Activated CD8-positive, alpha-beta memory T cell treated with anti-CD3 and anti-CD28 coated beads, Interleukin-2, amount 50 U/mL, for 24 hours (primary cell): ENCODE data around the gene CFAP410.
"Not testable (repeated sequence)": the region's sequence is repeated elsewhere in the genome, so short reads cannot be mapped to it uniquely, and the experiment has no call there.

Source experiments
- DNase-seq: peaks from one replicate; pipeline ENCODE4 v3.0.0-alpha.2; 2020; ENCODE audit errors: extremely low read depth

The CFAP410 gene

GRCh38 chr21:44286716-44287632, 52.2 kb downstream of the CFAP410 start:
- no peak for DNase-seq

- DNase-seq = no peak
Measured at GRCh38 chr21:44286086-44286715, 53.0 kb downstream of the CFAP410 start.

GRCh38 chr21:44285138-44285992, 53.8 kb downstream of the CFAP410 start, which contains the start of gene AIRE:
TSS of gene AIRE (plus strand) at chr21:44285876. CDS start at chr21:44286007, 131 bp downstream.
- no peak for DNase-seq

DNA sequence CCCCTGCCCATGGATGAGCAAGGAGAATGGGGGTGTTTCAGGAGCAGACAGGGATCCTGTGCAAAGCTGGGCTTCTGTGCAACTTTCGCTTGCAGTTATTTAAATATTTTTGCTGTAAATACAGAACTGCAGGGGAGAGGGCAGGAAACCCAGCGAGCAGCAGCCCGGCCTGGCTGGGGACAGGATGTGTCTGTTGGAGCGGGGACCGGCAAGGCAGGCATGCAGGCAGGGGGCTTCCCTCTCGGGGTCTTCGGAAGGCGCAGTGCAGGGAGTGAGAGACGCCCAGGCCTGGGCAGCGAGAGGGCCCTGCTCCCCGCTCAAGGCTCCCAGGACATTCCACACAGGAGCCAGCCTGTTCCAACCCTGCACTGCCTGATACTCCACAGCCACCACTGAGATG, 55.2 kb downstream of the CFAP410 start:
- DNase-seq = no peak

DNA sequence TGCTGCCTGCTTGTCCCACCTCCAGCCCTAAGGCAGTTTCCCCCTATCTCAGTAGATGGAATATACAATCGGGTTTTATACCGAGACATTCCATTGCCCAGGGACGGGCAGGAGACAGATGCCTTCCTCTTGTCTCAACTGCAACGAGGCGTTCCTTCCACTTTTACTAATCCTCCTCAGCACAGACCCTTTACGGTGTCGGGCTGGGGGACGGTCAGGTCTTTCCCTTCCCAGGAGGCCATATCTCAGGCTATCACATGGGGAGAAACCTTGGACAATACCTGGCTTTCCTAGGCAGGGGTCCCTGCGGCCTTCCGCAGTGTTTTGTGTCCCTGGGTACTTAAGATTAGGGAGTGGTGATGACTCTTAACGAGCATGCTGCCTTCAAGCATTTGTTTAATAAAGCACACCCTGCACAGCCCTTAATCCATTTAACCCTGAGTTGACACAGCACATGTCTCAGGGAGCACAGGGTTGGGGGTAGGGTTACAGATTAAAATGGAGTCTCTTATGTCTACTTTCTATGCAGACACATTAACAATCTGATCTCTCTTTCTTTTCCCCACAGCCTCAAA, 55.9 kb downstream of the CFAP410 start:
- DNase-seq = not testable (repeated sequence)

- no peak for DNase-seq
Measured at GRCh38 chr21:44282370-44282769, 56.8 kb downstream of the CFAP410 start.

GRCh38 chr21:44281801-44282200, 57.4 kb downstream of the CFAP410 start:
- no peak for DNase-seq

DNA sequence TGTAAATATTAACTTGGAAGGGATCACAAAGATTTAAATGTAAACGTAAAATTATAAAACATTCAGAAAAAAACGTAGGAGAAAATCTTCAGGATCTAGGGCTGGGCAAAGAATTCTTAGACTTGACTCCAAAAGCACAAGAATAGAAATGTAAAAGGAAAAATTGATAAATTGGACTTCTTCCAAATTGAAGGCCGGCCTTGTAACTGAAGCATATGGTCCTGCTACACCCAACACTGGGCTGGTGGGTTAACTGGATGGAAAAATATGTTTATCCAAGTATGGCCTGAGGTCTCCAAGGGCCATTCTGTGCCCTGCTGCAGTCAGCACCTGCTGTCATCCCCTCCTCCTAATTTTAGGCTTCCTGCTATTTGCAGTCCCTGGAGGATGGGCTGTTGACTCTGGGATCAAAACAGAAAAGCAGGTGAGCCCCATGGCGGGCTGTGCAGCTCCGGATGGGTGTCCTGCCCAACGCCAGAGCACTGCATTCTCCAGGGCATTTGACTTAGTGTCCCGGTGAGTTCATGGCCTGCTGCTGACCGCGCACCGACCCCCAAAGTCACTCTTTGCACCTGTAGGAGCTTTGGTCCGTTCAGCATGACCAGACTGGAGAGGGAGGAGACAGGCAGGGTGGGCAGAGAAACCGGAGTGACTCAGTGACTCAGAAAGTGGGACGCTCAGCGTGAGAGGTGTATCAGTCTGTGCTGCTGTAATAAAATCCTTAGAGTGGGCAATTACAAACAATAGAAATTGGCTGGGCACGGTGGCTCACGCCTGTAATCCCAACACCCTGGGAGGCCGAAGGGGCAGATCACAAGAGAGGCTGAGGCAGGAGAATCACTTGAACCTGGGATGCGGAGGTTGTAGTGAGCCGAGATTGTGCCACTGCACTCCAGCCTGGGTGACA, 59.6 kb downstream of the CFAP410 start:
- DNase-seq = no peak
